Measurements from ENCODE around the gene KAT2A. TPM values are rescaled to one million over a fixed set of nuclear protein-coding genes. Genes with fewer than 3 reads are reported as not detected.

KAT2A gene
- total RNA-seq, 4 donors from 2014 or later, result 25.3 to 55.5 (median 37.1) TPM

- 49 to 62% methylated on average over 14 to 20 of the region's 20 CpGs for WGBS, 2 donors
- DNase-seq (ENCODE audit: low spot score in 2 of 2), result no peak
- H3K4me3 ChIP-seq (ENCODE audit: low read depth, poor library complexity, severe bottlenecking), result no peak overlapping the region
- intact Hi-C loops (cut with DNase I; ENCODE audit: low total_unique reads), result no loop called here
- no peak for TF ChIP-seq POLR2A (IDR thresholded peaks at IDR 0.05)
- TF ChIP-seq, protein P1, sequence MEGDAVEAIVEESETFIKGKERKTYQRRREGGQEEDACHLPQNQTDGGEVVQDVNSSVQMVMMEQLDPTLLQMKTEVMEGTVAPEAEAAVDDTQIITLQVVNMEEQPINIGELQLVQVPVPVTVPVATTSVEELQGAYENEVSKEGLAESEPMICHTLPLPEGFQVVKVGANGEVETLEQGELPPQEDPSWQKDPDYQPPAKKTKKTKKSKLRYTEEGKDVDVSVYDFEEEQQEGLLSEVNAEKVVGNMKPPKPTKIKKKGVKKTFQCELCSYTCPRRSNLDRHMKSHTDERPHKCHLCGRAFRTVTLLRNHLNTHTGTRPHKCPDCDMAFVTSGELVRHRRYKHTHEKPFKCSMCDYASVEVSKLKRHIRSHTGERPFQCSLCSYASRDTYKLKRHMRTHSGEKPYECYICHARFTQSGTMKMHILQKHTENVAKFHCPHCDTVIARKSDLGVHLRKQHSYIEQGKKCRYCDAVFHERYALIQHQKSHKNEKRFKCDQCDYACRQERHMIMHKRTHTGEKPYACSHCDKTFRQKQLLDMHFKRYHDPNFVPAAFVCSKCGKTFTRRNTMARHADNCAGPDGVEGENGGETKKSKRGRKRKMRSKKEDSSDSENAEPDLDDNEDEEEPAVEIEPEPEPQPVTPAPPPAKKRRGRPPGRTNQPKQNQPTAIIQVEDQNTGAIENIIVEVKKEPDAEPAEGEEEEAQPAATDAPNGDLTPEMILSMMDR (IDR thresholded peaks at IDR 0.05), result no peak
These were observed 33.1 kb downstream of the KAT2A start for GRCh38 chr17:42087736-42088705.

DNA sequence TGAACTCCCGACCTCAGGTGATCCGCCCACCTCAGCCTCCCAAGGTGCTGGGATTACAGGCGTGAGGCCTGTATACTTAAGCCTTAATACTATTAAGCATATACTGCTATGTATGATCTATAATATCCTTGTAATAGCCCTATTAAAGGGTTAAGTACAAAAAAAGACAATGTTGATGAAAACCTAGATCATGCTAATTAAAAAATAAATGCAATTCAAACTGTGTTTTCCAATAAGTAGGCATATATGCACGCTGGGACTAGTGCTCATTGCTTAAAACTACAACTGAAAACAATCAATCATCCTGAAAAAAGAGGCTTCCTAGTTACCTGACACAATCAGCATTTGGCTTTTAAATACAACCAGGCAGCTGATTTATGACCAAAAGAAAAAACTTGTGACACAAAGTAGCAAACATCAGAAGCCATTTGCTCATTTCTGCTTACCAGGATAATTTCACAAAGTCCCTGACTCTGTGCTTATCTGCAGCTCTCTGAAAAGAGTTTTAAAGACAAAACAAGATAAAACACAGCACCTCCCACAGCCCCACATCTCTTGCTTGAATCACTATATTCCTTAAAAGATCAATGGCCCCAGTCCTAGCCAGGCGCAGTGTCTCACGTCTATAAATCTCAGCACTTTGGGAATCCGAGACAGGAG lies 34.0 kb downstream of the KAT2A start:
- WGBS, 2 donors, result 64 to 69% methylated on average over 7 of the region's 7 CpGs
- no peak overlapping the region for H3K4me3 ChIP-seq (ENCODE audit: low read depth, poor library complexity, severe bottlenecking)
- intact Hi-C loops (cut with DNase I; ENCODE audit: low total_unique reads), result no loop called here
- DNase-seq (ENCODE audit: low spot score in 2 of 2), result no peak
- no peak for TF ChIP-seq POLR2A (IDR thresholded peaks at IDR 0.05)
- TF ChIP-seq, protein P1 (IDR thresholded peaks at IDR 0.05), result no peak

DNA sequence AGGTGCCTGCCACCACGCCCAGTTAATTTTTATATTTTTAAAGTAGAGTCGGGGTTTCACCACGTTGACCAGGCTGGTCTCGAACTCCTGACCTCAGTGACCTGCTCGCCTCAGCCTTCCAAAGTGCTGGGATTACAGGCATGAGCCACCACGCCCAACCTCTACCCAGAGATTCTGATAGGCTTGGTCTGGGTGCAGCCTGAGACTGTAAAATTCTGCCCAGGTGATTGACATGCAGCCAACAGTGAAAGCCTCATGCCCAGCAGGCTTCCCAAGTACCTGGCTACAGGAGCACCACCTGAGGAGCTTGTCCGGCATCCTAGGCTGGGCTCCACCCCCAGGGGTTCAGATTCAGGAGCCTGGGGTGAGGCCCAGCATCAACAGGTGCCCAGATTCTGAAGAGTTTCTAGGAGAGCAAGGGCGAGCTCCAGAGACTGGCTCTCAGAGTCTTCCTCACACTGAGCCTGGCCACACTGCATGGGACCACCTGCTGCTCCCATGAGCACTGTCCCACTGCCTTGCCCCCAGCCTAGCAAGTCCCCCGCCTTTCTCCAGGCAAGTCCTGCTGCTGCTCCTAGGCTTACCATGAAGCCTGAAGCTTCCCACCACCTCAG lies 39.5 kb downstream of the KAT2A start:
- no peak for DNase-seq (ENCODE audit: low spot score in 2 of 2)
- TF ChIP-seq, protein P1 (IDR thresholded peaks at IDR 0.05), result no peak
- no peak for TF ChIP-seq POLR2A (IDR thresholded peaks at IDR 0.05)
- 76 to 77% methylated on average over 8 to 9 of the region's 9 CpGs for WGBS, 2 donors
- H3K4me3 ChIP-seq (ENCODE audit: low read depth, poor library complexity, severe bottlenecking), result no peak overlapping the region
- intact Hi-C loops (cut with DNase I; ENCODE audit: low total_unique reads), result no loop called here

- TF ChIP-seq, protein P1 (IDR thresholded peaks at IDR 0.05), result no peak
- TF ChIP-seq POLR2A (IDR thresholded peaks at IDR 0.05), result no peak
- no peak for DNase-seq (ENCODE audit: low spot score in 2 of 2)
- intact Hi-C loops (cut with DNase I; ENCODE audit: low total_unique reads), result no loop called here
- 84 to 86% methylated on average over 2 of the region's 2 CpGs for WGBS, 2 donors
- no peak overlapping the region for H3K4me3 ChIP-seq (ENCODE audit: low read depth, poor library complexity, severe bottlenecking)
These were observed 41.6 kb downstream of the KAT2A start for GRCh38 chr17:42079541-42079940.

- no peak overlapping the region for H3K4me3 ChIP-seq (ENCODE audit: low read depth, poor library complexity, severe bottlenecking)
- TF ChIP-seq, protein P1 (IDR thresholded peaks at IDR 0.05), result no peak
- no peak for TF ChIP-seq POLR2A (IDR thresholded peaks at IDR 0.05)
- DNase-seq (ENCODE audit: low spot score in 2 of 2), result no peak
- 67 to 75% methylated on average over 8 of the region's 8 CpGs for WGBS, 2 donors
- intact Hi-C loops (cut with DNase I; ENCODE audit: low total_unique reads), result no loop called here
These were observed 42.6 kb downstream of the KAT2A start for GRCh38 chr17:42078396-42079043.
